Chondrocyte (in vitro differentiated cells): Measurements from ENCODE around the gene MYRFL. TPM values are rescaled to one million over a fixed set of nuclear protein-coding genes. Genes with fewer than 3 reads are reported as not detected.

ENCODE experiments used
- DNase-seq: peaks from one replicate; pipeline ENCODE4 v3.0.0; 2021; ENCODE audit warnings: mixed read lengths, low spot score
- H3K27ac Mint-ChIP-seq: one replicate; pipeline ENCODE4 v1.8.0; 2021; ENCODE audit warnings: mild to moderate bottlenecking, moderate library complexity, mixed read lengths; ENCODE audit not compliant: unreplicated experiment
- H3K27me3 Mint-ChIP-seq: 2 replicates; pipeline ENCODE4 v1.8.0; 2021; ENCODE audit warnings: low read depth, mixed read lengths
- H3K36me3 Mint-ChIP-seq: 2 replicates; pipeline ENCODE4 v1.8.0; 2021; ENCODE audit warnings: low read depth, mixed read lengths
- H3K4me1 Mint-ChIP-seq: 2 replicates; pipeline ENCODE4 v1.8.0; 2021; ENCODE audit warnings: low read depth, mild to moderate bottlenecking, mixed read lengths
- H3K4me3 Mint-ChIP-seq: one replicate; pipeline ENCODE4 v1.8.0; 2021; ENCODE audit warnings: mild to moderate bottlenecking, moderate library complexity, mixed read lengths; ENCODE audit not compliant: unreplicated experiment
- H3K9me3 Mint-ChIP-seq: 2 replicates; pipeline ENCODE4 v1.8.0; 2021; ENCODE audit warnings: low read depth, mixed read lengths
- CTCF ChIP-seq: fragments of 200-600 bp; sonication (generic); IDR thresholded peaks from 2 replicates; pipeline ENCODE4 v1.5.0; 2021; ENCODE audit warnings: antibody characterized with exemption, mild to moderate bottlenecking, moderate library complexity
- total RNA-seq: library from RNA; stranded (reverse); gene quantifications from 3 replicates; pipeline ENCODE4 v1.2.1, GENCODE V29; 2021

Gene MYRFL
- total RNA-seq, 1 donor from 2014 or later = 0.35 TPM

- no peaks in the 10 kb centered on the region for H3K36me3 Mint-ChIP-seq
- no peak overlapping the region for H3K4me3 Mint-ChIP-seq
- no peak overlapping the region for H3K27ac Mint-ChIP-seq
- DNase-seq = no peak
- H3K9me3 Mint-ChIP-seq = no peaks in the 10 kb centered on the region
- no peaks in the 10 kb centered on the region for H3K27me3 Mint-ChIP-seq
- no peak for TF ChIP-seq CTCF
- H3K4me1 Mint-ChIP-seq = peaks cover 13% of the 10 kb centered on the region
Measured at GRCh38 chr12:69961246-69961645, 136.2 kb downstream of the MYRFL start.

GRCh38 chr12:69966409-69966808 is 141.4 kb downstream of the MYRFL start:
- no peaks in the 10 kb centered on the region for H3K27me3 Mint-ChIP-seq
- H3K4me1 Mint-ChIP-seq = peaks cover 21% of the 10 kb centered on the region
- H3K9me3 Mint-ChIP-seq = no peaks in the 10 kb centered on the region
- no peak overlapping the region for H3K4me3 Mint-ChIP-seq
- no peak for DNase-seq
- no peaks in the 10 kb centered on the region for H3K36me3 Mint-ChIP-seq
- peak overlapping the region; percentile 82 for H3K27ac Mint-ChIP-seq
- TF ChIP-seq CTCF = no peak

- Mint-ChIP-seq H3K27ac (peak overlapping the region; percentile 82), H3K9me3 (no peaks in the 10 kb centered on the region), H3K27me3 (no peaks in the 10 kb centered on the region), H3K36me3 (no peaks in the 10 kb centered on the region), H3K4me3 (no peak overlapping the region), H3K4me1 (peaks cover 21% of the 10 kb centered on the region)
- TF ChIP-seq CTCF = no peak
- DNase-seq = no peak
Measured at GRCh38 chr12:69966839-69967238, 141.8 kb downstream of the MYRFL start.

GRCh38 chr12:69969011-69969410 is 144.0 kb downstream of the MYRFL start:
- Mint-ChIP-seq H3K27me3 (no peaks in the 10 kb centered on the region), H3K9me3 (no peaks in the 10 kb centered on the region), H3K27ac (no peak overlapping the region), H3K4me1 (peaks cover 21% of the 10 kb centered on the region), H3K4me3 (no peak overlapping the region), H3K36me3 (no peaks in the 10 kb centered on the region)
- DNase-seq = no peak
- TF ChIP-seq CTCF = no peak

GRCh38 chr12:69972136-69972535 is 147.1 kb downstream of the MYRFL start:
- no peak for DNase-seq
- Mint-ChIP-seq H3K27me3 (no peaks in the 10 kb centered on the region), H3K4me1 (no peaks in the 10 kb centered on the region), H3K27ac (no peak overlapping the region), H3K9me3 (no peaks in the 10 kb centered on the region), H3K4me3 (no peak overlapping the region), H3K36me3 (no peaks in the 10 kb centered on the region)
- TF ChIP-seq CTCF = no peak
